Immature natural killer cell (primary cell): ENCODE results near the gene BICRA. TPM values are rescaled to one million over a fixed set of nuclear protein-coding genes. Genes with fewer than 3 reads are reported as not detected.
"Not testable (repeated sequence)": the region's sequence is repeated elsewhere in the genome, so short reads cannot be mapped to it uniquely, and the experiment has no call there.

Experiments
- DNase-seq, 3 donors: peaks; one replicate each; pipeline ENCODE4 v3.0.0; 2022; ENCODE audit warnings: mixed read lengths in 1 of 3
- H3K27ac Mint-ChIP-seq, 6 donors: one replicate each; pipeline ENCODE4 v1.8.0; 2020; ENCODE audit warnings: mixed read lengths in 6 of 6, mild to moderate bottlenecking in 5 of 6, inconsistent platforms in 4 of 6, moderate library complexity in 3 of 6
- H3K27me3 Mint-ChIP-seq, 3 donors: one replicate each; pipeline ENCODE4 v1.8.0; 2020 to 2021; ENCODE audit warnings: low read depth in 3 of 3, mild to moderate bottlenecking in 3 of 3, mixed read lengths in 3 of 3, moderate library complexity in 3 of 3, inconsistent platforms in 1 of 3
- H3K36me3 Mint-ChIP-seq, 3 donors: one replicate each; pipeline ENCODE4 v1.8.0; 2020; ENCODE audit warnings: mixed read lengths in 3 of 3, inconsistent platforms in 2 of 3, mild to moderate bottlenecking in 2 of 3
- H3K4me1 Mint-ChIP-seq, 2 donors: one replicate each; pipeline ENCODE4 v1.8.0; 2020; ENCODE audit warnings: inconsistent platforms in 2 of 2, mild to moderate bottlenecking in 2 of 2, mixed read lengths in 2 of 2, moderate library complexity in 1 of 2
- H3K4me3 Mint-ChIP-seq, 5 donors: one replicate each; pipeline ENCODE4 v1.8.0; 2020; ENCODE audit warnings: mild to moderate bottlenecking in 5 of 5, mixed read lengths in 5 of 5, inconsistent platforms in 3 of 5, moderate library complexity in 3 of 5
- H3K9me3 Mint-ChIP-seq, 6 donors: one replicate each; pipeline ENCODE4 v1.8.0; 2020; ENCODE audit warnings: mild to moderate bottlenecking in 6 of 6, mixed read lengths in 6 of 6, inconsistent platforms in 4 of 6, moderate library complexity in 3 of 6
- polyA plus RNA-seq, 3 donors: library from polyadenylated mRNA; unstranded; fragments of 300-500 nt; fragmentation: Illumina TruSeq; gene quantifications; one replicate each; pipeline ENCODE4 v1.2.3, GENCODE V29; 2021

Gene BICRA
- polyA plus RNA-seq, 3 donors from 2014 or later = 0.36 to 1.9 TPM; not detected in 1

DNA sequence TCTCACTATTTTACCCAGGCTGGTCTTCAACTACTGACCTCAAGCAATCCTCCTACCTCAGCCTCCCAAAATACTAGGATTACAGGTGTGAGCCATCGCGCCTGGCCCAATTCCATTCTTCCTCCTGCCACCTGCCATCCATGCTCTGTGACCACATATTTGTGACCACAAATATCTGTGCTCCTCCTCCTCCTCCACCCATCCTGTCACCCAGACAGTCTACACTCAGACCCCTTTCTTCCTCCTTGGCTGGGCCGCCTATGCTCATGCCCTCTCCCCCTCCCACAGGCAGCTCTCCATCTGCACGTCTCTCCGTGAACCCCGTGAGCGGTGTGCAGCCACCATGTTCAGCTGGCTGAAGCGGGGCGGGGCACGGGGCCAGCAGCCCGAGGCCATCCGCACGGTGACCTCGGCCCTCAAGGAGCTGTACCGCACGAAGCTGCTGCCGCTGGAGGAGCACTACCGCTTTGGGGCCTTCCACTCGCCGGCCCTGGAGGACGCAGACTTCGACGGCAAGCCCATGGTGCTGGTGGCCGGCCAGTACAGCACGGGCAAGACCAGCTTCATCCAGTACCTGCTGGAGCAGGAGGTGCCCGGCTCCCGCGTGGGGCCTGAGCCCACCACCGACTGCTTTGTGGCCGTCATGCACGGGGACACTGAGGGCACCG lies 107.5 kb downstream of the BICRA start:
- H3K4me1 Mint-ChIP-seq = peaks cover 3 to 7% of the 10 kb centered on the region in 2 donors
- H3K27me3 Mint-ChIP-seq = peaks cover 10 to 24% (median 18%) of the 10 kb centered on the region in 3 donors
- H3K27ac Mint-ChIP-seq = peak overlapping the region in 1 of 6 donors; percentile 52
- H3K36me3 Mint-ChIP-seq = no peaks in the 10 kb centered on the region
- no peaks in the 10 kb centered on the region for H3K9me3 Mint-ChIP-seq
- DNase-seq = no peak
- H3K4me3 Mint-ChIP-seq = no peak overlapping the region

DNA sequence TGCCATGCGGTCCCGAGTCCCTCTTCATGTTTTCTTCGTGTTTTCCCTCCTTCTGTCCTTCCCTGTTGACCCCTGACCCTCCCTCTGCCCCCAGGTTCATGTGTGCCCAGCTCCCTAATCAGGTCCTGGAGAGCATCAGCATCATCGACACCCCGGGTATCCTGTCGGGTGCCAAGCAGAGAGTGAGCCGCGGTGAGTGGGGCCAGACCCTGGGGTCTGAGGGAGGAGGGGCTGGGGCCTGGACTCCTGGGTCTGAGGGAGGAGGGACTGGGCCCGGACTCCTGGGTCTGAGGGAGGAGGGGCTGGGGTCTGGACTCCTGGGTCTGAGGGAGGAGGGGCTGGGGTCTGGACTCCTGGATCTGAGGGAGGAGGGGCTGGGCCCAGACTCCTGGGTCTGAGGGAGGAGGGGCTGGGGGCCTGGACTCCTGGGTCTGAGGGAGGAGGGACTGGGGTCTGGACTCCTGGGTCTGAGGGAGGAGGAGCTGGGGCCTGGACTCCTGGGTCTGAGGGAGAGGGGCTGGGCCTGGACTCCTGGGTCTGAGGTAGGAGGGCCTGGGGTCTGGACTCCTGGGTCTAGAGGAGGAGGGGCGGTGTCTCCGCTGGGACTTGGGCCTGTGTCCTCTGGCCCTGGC lies 109.6 kb downstream of the BICRA start:
- not testable (repeated sequence) for H3K36me3 Mint-ChIP-seq

GRCh38 chr19:47719047-47719859 lies 110.3 kb downstream of the BICRA start:
- Mint-ChIP-seq H3K36me3 (no peaks in the 10 kb centered on the region), H3K27ac (no peak overlapping the region), H3K4me3 (no peak overlapping the region), H3K27me3 (peaks cover 0 to 14% (median 14%) of the 10 kb centered on the region in 3 donors), H3K9me3 (no peaks in the 10 kb centered on the region), H3K4me1 (no peaks in the 10 kb centered on the region)
- DNase-seq = no peak

More for the DNA sequence above, 109.6 kb downstream of the BICRA start:
- not testable (repeated sequence) for H3K9me3 Mint-ChIP-seq, H3K4me1 Mint-ChIP-seq, H3K27ac Mint-ChIP-seq, DNase-seq, H3K4me3 Mint-ChIP-seq
- peaks cover 4 to 20% (median 17%) of the 10 kb centered on the region in 3 donors for H3K27me3 Mint-ChIP-seq

DNA sequence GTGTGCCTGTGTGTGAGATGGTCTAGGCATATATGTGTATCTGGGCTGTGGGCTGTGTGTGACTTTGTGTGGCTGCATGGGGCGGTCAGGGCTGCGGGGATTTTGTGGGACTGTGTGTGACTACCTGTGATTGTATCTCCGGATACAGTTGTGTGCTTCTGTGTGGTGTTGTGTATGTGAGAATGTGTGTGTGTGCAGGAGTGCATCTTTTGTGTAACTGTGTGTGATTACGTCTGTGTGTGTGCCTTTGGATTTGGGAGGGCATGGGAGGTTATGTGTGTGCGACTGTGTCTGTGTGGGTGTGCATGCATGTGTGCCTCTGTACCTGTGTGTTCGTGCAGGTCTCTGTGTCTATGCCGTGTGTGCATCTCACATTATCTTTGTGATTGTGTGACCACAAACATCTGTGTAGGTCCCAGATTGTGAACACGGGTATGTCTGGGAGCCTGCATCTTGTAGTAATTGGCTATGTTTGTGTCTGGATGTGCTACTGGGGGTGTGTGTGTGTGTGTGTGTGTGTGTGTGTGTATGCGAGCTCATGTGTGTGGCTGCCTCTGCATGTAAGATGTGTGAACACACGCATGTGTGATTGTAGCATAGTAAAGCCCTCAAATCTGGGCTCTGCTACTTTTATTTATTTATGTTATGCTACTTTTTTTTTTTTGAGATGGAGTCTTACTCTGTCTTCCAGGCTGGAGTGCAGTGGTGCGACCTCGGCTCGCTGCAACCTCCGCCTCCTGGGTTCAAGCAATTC lies 111.9 kb downstream of the BICRA start:
- no peak overlapping the region for H3K27ac Mint-ChIP-seq
- H3K27me3 Mint-ChIP-seq = peaks cover 2 to 14% (median 8%) of the 10 kb centered on the region in 3 donors
- no peak for DNase-seq
- no peaks in the 10 kb centered on the region for H3K9me3 Mint-ChIP-seq
- no peak overlapping the region for H3K4me3 Mint-ChIP-seq
- no peaks in the 10 kb centered on the region for H3K36me3 Mint-ChIP-seq
- no peaks in the 10 kb centered on the region for H3K4me1 Mint-ChIP-seq

- H3K27me3 Mint-ChIP-seq = peaks cover 4 to 11% (median 5%) of the 10 kb centered on the region in 3 donors
Measured at GRCh38 chr19:47723581-47723940, 114.6 kb downstream of the BICRA start.

GRCh38 chr19:47725759-47726401 lies 116.9 kb downstream of the BICRA start:
- peaks cover 0 to 3% (median 0%) of the 10 kb centered on the region in 3 donors for H3K36me3 Mint-ChIP-seq
- H3K27ac Mint-ChIP-seq = no peak overlapping the region
- H3K4me3 Mint-ChIP-seq = no peak overlapping the region
- H3K9me3 Mint-ChIP-seq = no peaks in the 10 kb centered on the region
- H3K27me3 Mint-ChIP-seq = peaks cover 10 to 14% (median 13%) of the 10 kb centered on the region in 3 donors
- no peak for DNase-seq
- peaks cover 6 to 8% of the 10 kb centered on the region in 2 donors for H3K4me1 Mint-ChIP-seq

More at GRCh38 chr19:47723581-47723940, 114.6 kb downstream of the BICRA start:
- Mint-ChIP-seq H3K9me3 (no peaks in the 10 kb centered on the region), H3K4me1 (no peaks in the 10 kb centered on the region), H3K27ac (no peak overlapping the region), H3K4me3 (no peak overlapping the region), H3K36me3 (no peaks in the 10 kb centered on the region)
- DNase-seq = no peak

DNA sequence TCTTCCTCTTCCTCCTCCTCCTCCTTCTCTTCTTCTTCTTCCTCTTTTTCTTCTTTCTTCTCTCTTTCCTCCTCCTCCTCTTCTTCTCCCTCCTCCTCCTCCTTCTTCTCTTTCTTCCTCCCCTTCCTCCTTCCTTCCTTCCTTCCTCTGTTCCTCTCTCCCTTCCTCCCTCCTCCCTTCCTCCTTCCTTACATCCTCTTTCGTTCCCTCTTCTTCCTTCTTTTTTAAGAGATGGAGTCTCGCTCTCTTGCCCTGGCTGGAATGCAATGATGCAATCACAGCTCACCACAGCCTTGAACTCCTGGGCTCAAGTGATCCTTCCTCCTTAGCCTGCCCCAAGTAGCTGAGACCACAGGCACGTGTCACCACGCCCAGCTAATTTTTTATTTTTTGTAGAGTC lies 117.5 kb downstream of the BICRA start:
- Mint-ChIP-seq H3K27me3 (peaks cover 12 to 14% (median 13%) of the 10 kb centered on the region in 3 donors), H3K4me1 (peaks cover 6 to 8% of the 10 kb centered on the region in 2 donors), H3K36me3 (peaks cover 0 to 4% (median 0%) of the 10 kb centered on the region in 3 donors), H3K27ac (no peak overlapping the region), H3K9me3 (no peaks in the 10 kb centered on the region), H3K4me3 (no peak overlapping the region)
- no peak for DNase-seq

DNA sequence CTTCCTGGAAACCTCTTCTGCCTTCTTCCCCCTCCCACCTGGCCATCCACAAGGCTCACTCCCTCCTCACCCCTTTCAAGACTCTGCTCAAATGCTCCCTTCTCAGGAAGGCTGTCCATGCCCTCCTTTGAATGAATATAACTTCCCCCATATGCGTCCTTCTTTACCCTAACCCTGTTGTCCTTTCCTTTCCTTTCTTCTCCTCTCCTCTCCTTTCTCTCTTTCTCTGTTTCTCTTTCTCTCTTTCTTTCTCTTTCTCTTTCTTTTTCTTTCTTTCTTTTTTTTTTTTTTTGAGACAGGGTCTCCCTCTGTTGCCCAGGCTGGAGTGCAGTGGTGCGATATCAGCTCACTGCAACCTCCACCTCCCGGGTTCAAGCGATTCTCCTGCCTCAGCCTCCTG lies 119.4 kb downstream of the BICRA start:
- H3K4me1 Mint-ChIP-seq, H3K4me3 Mint-ChIP-seq, H3K27ac Mint-ChIP-seq, H3K9me3 Mint-ChIP-seq, H3K36me3 Mint-ChIP-seq, DNase-seq: not testable (repeated sequence)
- H3K27me3 Mint-ChIP-seq = peaks cover 7 to 16% (median 12%) of the 10 kb centered on the region in 3 donors

GRCh38 chr19:47729468-47729798 lies 120.5 kb downstream of the BICRA start:
- peaks cover 7 to 16% (median 11%) of the 10 kb centered on the region in 3 donors for H3K27me3 Mint-ChIP-seq
- no peak overlapping the region for H3K27ac Mint-ChIP-seq
- no peak for DNase-seq

DNA sequence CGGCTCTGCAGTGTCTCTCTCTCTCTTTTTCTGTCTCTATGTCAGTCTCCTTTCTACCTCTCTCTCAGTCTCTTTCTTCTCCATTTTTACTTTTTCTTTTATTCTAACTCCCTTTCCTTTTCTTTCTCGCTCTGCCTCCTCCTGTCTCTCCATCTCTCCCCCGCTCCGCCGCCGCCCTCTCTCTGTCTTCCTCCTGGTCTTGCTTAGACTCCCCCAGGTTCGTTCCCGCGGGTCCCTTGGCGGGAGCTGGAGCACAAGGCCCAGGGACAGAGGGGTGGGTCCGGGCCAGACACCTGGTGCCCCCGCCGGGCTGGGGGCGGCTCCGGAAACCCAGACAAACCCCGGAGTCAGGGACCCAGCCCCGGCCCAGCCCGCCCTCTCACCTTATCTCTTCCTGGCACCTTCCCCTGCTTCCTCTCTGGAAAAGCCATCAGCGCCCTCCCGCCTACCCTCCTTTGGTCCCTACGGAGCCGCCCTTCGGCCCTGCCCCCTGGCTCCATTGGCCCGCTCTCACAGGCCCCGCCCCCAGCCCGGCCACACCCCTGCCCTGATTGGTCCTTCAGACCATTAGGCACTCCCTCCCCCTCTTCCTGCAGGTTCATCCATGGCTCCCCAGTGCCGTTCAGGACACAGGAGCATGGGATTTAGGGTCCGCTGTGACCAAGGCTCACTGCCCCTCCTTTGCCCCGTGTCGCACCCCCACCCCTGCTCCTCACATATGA lies 121.0 kb downstream of the BICRA start:
- Mint-ChIP-seq H3K9me3 (no peaks in the 10 kb centered on the region), H3K27ac (no peak overlapping the region), H3K36me3 (peaks cover 0 to 4% (median 0%) of the 10 kb centered on the region in 3 donors), H3K27me3 (peaks cover 7 to 15% (median 10%) of the 10 kb centered on the region in 3 donors), H3K4me3 (no peak overlapping the region), H3K4me1 (peaks cover 6 to 8% of the 10 kb centered on the region in 2 donors)
- DNase-seq = no peak

More at GRCh38 chr19:47729468-47729798, 120.5 kb downstream of the BICRA start:
- Mint-ChIP-seq H3K4me3 (peak overlapping the region in 1 of 5 donors; percentile 55), H3K9me3 (no peaks in the 10 kb centered on the region), H3K36me3 (peaks cover 0 to 4% (median 0%) of the 10 kb centered on the region in 3 donors), H3K4me1 (peaks cover 6 to 8% of the 10 kb centered on the region in 2 donors)

DNA sequence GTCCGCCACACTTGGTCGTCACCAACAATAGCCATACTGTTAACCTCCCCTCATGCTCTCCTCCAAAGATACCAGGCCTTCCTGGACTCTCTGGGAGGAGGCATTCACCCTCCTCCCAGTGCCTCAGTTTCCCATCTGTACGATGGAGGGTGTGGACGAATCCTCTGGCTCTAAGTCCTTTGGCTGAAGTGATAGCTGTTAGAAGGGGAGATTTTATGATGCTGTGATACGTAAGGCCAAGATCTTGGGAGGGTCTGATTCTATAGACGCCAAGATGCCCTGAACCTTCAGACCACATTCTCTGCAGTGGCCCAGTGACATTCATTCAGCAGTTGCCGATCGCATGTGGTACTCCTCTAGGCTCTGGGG lies 121.6 kb downstream of the BICRA start:
- Mint-ChIP-seq H3K27ac (no peak overlapping the region), H3K4me1 (peaks cover 6 to 8% of the 10 kb centered on the region in 2 donors), H3K27me3 (peaks cover 7 to 14% (median 10%) of the 10 kb centered on the region in 3 donors), H3K36me3 (peaks cover 0 to 4% (median 0%) of the 10 kb centered on the region in 3 donors), H3K4me3 (no peak overlapping the region), H3K9me3 (no peaks in the 10 kb centered on the region)
- DNase-seq = no peak

- DNase-seq = no peak
- Mint-ChIP-seq H3K36me3 (peaks cover 0 to 4% (median 0%) of the 10 kb centered on the region in 3 donors), H3K27ac (no peak overlapping the region), H3K9me3 (no peaks in the 10 kb centered on the region), H3K4me1 (peaks cover 6 to 8% of the 10 kb centered on the region in 2 donors), H3K27me3 (peaks cover 7 to 14% (median 10%) of the 10 kb centered on the region in 3 donors), H3K4me3 (no peak overlapping the region)
Measured at GRCh38 chr19:47730910-47731309, 122.0 kb downstream of the BICRA start.
